ENCODE data around the gene ITGB7. TPM values are rescaled to one million over a fixed set of nuclear protein-coding genes. Genes with fewer than 3 reads are reported as not detected.

ITGB7 gene
- polyA plus RNA-seq, 1 donor (not counting 4 experiments of a cell fraction or from before 2014, with no cell fraction given), result 0.83 TPM

GRCh38 chr12:53230108-53230845 is 23.2 kb upstream of the ITGB7 start:
- Histone ChIP-seq H3K27me3 (ENCODE audit: control insufficient read depth, extremely low read depth, insufficient read depth, low read length) (no peaks in the 10 kb centered on the region), H3K4me2 (ENCODE audit: control insufficient read depth, extremely low read depth, insufficient read depth, low read depth, low read length) (peak overlapping the region; percentile 80), H3K79me2 (ENCODE audit: control insufficient read depth, insufficient read depth, low read length) (peaks cover 6% of the 10 kb centered on the region), H3K36me3 (ENCODE audit: control insufficient read depth in 2 of 2, extremely low read depth in 1 of 2, insufficient read depth in 2 of 2, low read length in 2 of 2) (peaks cover 2 to 3% of the 10 kb centered on the region in 2 experiments), H3K4me1 (ENCODE audit: control insufficient read depth, extremely low read depth, insufficient read depth, low read length) (peaks cover 48% of the 10 kb centered on the region), H3K9me3 (ENCODE audit: control insufficient read depth, low read depth, low read length) (no peaks in the 10 kb centered on the region), H2AFZ (ENCODE audit: control insufficient read depth, low read length) (no peak overlapping the region), H3K9ac (ENCODE audit: control insufficient read depth, extremely low read depth, insufficient read depth, low read length) (no peak overlapping the region), H3K27ac (ENCODE audit: control insufficient read depth, insufficient read depth, low read length) (peak overlapping the region; percentile 19), H3K9me1 (ENCODE audit: control insufficient read depth, extremely low read depth, insufficient read depth, low read length) (no peaks in the 10 kb centered on the region), H3K4me3 (ENCODE audit: control insufficient read depth in 2 of 3, extremely low read depth in 1 of 3, insufficient read depth in 2 of 3, low read depth in 1 of 3, low read length in 3 of 3) (peak overlapping the region; percentile 31 to 83 (median 56)), H4K20me1 (ENCODE audit: control insufficient read depth, extremely low read depth, insufficient read depth, low read length) (no peaks in the 10 kb centered on the region)
- no peak for DNase-seq (ENCODE audit: low read depth, low spot score)
- no peak for FAIRE-seq
- TF ChIP-seq EZH2 (IDR thresholded peaks at IDR 0.05; ENCODE audit: low read length), result no peak
- TF ChIP-seq CTCF (optimal IDR thresholded peaks at IDR 0.05 in 1 of 3, IDR thresholded peaks at IDR 0.05 in 1 of 3, conservative IDR thresholded peaks at IDR 0.05 in 1 of 3; ENCODE audit: extremely low read depth in 1 of 3, insufficient read depth in 2 of 3, low read length in 3 of 3), result no peak
- dilution Hi-C loops (cut with MboI; ENCODE audit: extremely low pct_ligation_motif_present, low sequenced_read_pairs), result no loop called here

GRCh38 chr12:53229454-53229853 is 22.4 kb upstream of the ITGB7 start:
- Histone ChIP-seq H4K20me1 (ENCODE audit: control insufficient read depth, extremely low read depth, insufficient read depth, low read length) (no peaks in the 10 kb centered on the region), H3K27me3 (ENCODE audit: control insufficient read depth, extremely low read depth, insufficient read depth, low read length) (no peaks in the 10 kb centered on the region), H3K36me3 (ENCODE audit: control insufficient read depth in 2 of 2, extremely low read depth in 1 of 2, insufficient read depth in 2 of 2, low read length in 2 of 2) (peaks cover 2 to 3% of the 10 kb centered on the region in 2 experiments), H3K4me1 (ENCODE audit: control insufficient read depth, extremely low read depth, insufficient read depth, low read length) (peaks cover 56% of the 10 kb centered on the region), H3K4me3 (ENCODE audit: control insufficient read depth in 2 of 3, extremely low read depth in 1 of 3, insufficient read depth in 2 of 3, low read depth in 1 of 3, low read length in 3 of 3) (no peak overlapping the region), H3K79me2 (ENCODE audit: control insufficient read depth, insufficient read depth, low read length) (peaks cover 6% of the 10 kb centered on the region), H2AFZ (ENCODE audit: control insufficient read depth, low read length) (no peak overlapping the region), H3K9me1 (ENCODE audit: control insufficient read depth, extremely low read depth, insufficient read depth, low read length) (no peaks in the 10 kb centered on the region), H3K9ac (ENCODE audit: control insufficient read depth, extremely low read depth, insufficient read depth, low read length) (no peak overlapping the region), H3K4me2 (ENCODE audit: control insufficient read depth, extremely low read depth, insufficient read depth, low read depth, low read length) (peak overlapping the region; percentile 55), H3K27ac (ENCODE audit: control insufficient read depth, insufficient read depth, low read length) (no peak overlapping the region), H3K9me3 (ENCODE audit: control insufficient read depth, low read depth, low read length) (no peaks in the 10 kb centered on the region)
- FAIRE-seq (no peak), DNase-seq (ENCODE audit: low read depth, low spot score) (no peak)
- TF ChIP-seq CTCF (optimal IDR thresholded peaks at IDR 0.05 in 1 of 3, IDR thresholded peaks at IDR 0.05 in 1 of 3, conservative IDR thresholded peaks at IDR 0.05 in 1 of 3; ENCODE audit: extremely low read depth in 1 of 3, insufficient read depth in 2 of 3, low read length in 3 of 3) (no peak), EZH2 (IDR thresholded peaks at IDR 0.05; ENCODE audit: low read length) (no peak)
- dilution Hi-C loops (cut with MboI; ENCODE audit: extremely low pct_ligation_motif_present, low sequenced_read_pairs), result no loop called here

Data from keratinocyte (primary cell).